Pancreas (tissue), 10 donors: ENCODE results near the gene POGLUT2. TPM values are rescaled to one million over a fixed set of nuclear protein-coding genes. Genes with fewer than 3 reads are reported as not detected.
"Not testable (repeated sequence)": the region's sequence is repeated elsewhere in the genome, so short reads cannot be mapped to it uniquely, and the experiment has no call there.

Experiments
- ATAC-seq, 4 donors: fragments of 200-7000 bp; cut with Tn5 transposase; one replicate each; pipeline versions ENCODE4 v1.8.0 to v1.9.1; 2020; ENCODE audit warnings: mild to moderate bottlenecking in 4 of 4, moderate library complexity in 4 of 4
- DNase-seq, 6 donors: peaks; one replicate each; pipeline ENCODE4 v3.0.0-alpha.2; 2020
- FAIRE-seq: peaks from 2 replicates; lab custom pipeline; 2012; peaks lifted over from hg19 to GRCh38; lab: Jason Lieb, UNC
- H3K27ac ChIP-seq, 4 donors: fragments of 200-600 bp; sonication (generic); 1 replicate in 3 of 4; 2 replicates in 1 of 4; pipeline versions ENCODE4 v1.5.0 to v1.8.0; 2020
- H3K27me3 ChIP-seq, 4 donors: fragments of 200-600 bp; one replicate each; pipeline ENCODE4 v1.8.0; 2021
- H3K36me3 ChIP-seq, 3 donors: fragments of 200-600 bp; sonication (generic) in 1 of 3; one replicate each; pipeline versions ENCODE4 v1.5.0 to v1.8.0; 2020 to 2021
- H3K4me1 ChIP-seq, 3 donors: fragments of 200-600 bp; one replicate each; pipeline ENCODE4 v1.8.0; 2021
- H3K4me3 ChIP-seq, 4 donors: fragments of 200-600 bp; sonication (generic) in 2 of 4; one replicate each; pipeline versions ENCODE4 v1.5.0 to v1.8.0; 2020 to 2021
- H3K9me3 ChIP-seq, 4 donors: fragments of 200-600 bp; one replicate each; pipeline ENCODE4 v1.8.0; 2021
- CTCF ChIP-seq, 4 donors: fragments of 200-600 bp; sonication (generic) in 3 of 4; IDR thresholded peaks; one replicate each; pipeline versions ENCODE4 v1.5.0 to v1.8.0; 2021; ENCODE audit warnings: antibody characterized with exemption in 4 of 4
- WGBS, 2 donors: extraction: QIAGEN DNeasy Blood & Tissue Kit; methylation state at CpG; one replicate each; pipeline ENCODE4 v1.1.7; 2013; 5-methylcytosine and 5-hydroxymethylcytosine counted together
- intact Hi-C, 3 donors: fragments of 100-400 bp; cut with DNase I; formaldehyde crosslinking; loops; one replicate each; pipeline versions ENCODE4 v1.11.1 to v1.14.2; 2022
- polyA plus RNA-seq, 2 donors: library from polyadenylated mRNA; stranded (reverse); fragments of 200-250 nt; gene quantifications; one replicate each; pipeline ENCODE4 v1.2.3, GENCODE V29; 2013
- total RNA-seq, 6 donors: library from RNA; stranded (reverse); fragmentation: NEBNext Ultra II Directional in 4 of 6; extraction: Animal tissue kit (Norgen Biotek cat#: 25700) in 4 of 6; gene quantifications; one replicate each; pipeline versions ENCODE4 v1.2.1 to v1.2.4, GENCODE V29; 2021 to 2023
- donor health status: healthy with polysubstance abuse.
- donor health status: DM: no; HTN: no; CAD: no; lungs with moderate emphysema.
- donor health status: DM: no; HTN: no; CAD: no.
- donor health status: control.
- donor health status: control.
- donor health status: Bipolar disorder and iron deficiency.
- donor health status: DM: yes; HTN: yes; CAD: no.
- donor health status: DM: no; HTN: no; CAD: no.
- donor health status: DM: no; HTN: no; CAD: no.
- donor health status: DM: yes; HTN: yes; CAD: no.

The POGLUT2 gene
- total and polyA plus RNA-seq, 8 donors = 0.60 to 4.2 (median 1.1) TPM

- no peaks in the 10 kb centered on the region for H3K4me1 ChIP-seq
- intact Hi-C loops = no loop called here
- WGBS, 2 donors = 71 to 80% methylated on average over 3 of the region's 3 CpGs
These were observed 14.3 kb downstream of the POGLUT2 start for GRCh38 chr13:102784483-102784882.

DNA sequence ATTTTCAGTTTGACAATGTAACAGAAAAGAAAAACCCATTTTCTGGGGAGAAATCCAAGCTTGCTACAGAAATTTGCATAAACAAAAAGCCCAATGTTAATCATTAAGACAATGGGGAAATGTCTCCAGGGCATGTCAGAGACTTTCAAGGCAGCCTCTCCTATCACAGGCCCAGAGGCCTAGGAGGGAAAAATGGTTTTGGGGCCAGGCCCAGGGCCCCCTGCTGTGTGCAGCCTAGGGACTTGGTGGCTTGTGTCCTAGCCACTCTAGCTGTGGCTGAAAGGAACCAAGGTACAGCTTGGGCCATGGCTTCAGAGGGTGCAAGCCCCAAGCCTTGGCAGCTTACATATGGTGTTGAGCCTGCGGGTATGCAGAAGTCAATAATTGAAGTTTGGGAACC is 17.2 kb downstream of the POGLUT2 start:
- intact Hi-C loops = no loop called here
- no peaks in the 10 kb centered on the region for H3K4me1 ChIP-seq
- TF ChIP-seq CTCF (IDR thresholded peaks at IDR 0.05) = no peak
- H3K27me3 ChIP-seq = no peaks in the 10 kb centered on the region
- 97 to 100% methylated on average over 1 of the region's 1 CpG for WGBS, 2 donors
- no peak for DNase-seq
- no peaks in the 10 kb centered on the region for H3K36me3 ChIP-seq
- ATAC-seq = no peak
- H3K9me3 ChIP-seq = no peaks in the 10 kb centered on the region
- FAIRE-seq = no peak
- no peak overlapping the region for H3K4me3 ChIP-seq
- no peak overlapping the region for H3K27ac ChIP-seq

More at GRCh38 chr13:102784483-102784882, 14.3 kb downstream of the POGLUT2 start:
- no peak for FAIRE-seq
- no peaks in the 10 kb centered on the region for H3K27me3 ChIP-seq
- H3K9me3 ChIP-seq = no peaks in the 10 kb centered on the region
- DNase-seq = no peak
- H3K27ac ChIP-seq = no peak overlapping the region
- H3K4me3 ChIP-seq = no peak overlapping the region
- ATAC-seq = no peak
- peaks cover 0 to 4% (median 0%) of the 10 kb centered on the region in 3 donors for H3K36me3 ChIP-seq
- TF ChIP-seq CTCF (IDR thresholded peaks at IDR 0.05) = no peak

DNA sequence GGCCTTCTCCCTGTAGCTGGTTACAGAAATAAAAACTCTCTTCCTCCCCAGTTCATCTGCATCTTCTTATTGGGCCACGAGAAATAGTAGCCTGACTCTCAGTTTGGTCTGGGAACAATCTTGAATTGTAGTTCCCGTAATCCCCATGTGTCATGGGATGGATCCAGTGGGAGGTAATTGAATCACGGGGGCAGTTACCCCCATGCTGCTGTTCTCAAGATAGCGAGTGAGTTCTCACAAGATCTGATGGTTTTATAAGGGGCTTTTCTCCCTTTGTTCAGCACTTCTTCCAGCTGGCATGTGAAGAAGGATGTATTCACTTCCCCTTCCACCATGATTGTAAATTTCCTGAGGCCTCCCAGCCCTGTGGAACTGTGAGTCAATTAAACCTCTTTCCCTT is 18.1 kb downstream of the POGLUT2 start:
- FAIRE-seq, H3K27me3 ChIP-seq, DNase-seq, H3K9me3 ChIP-seq, H3K4me1 ChIP-seq, H3K4me3 ChIP-seq, ATAC-seq, H3K27ac ChIP-seq, intact Hi-C loops, H3K36me3 ChIP-seq: not testable (repeated sequence)
- WGBS, 2 donors = 85 to 92% methylated on average over 4 of the region's 4 CpGs

GRCh38 chr13:102779436-102780159 is 19.2 kb downstream of the POGLUT2 start:
- peak in 2 of 4 donors; percentile 19 to 63 for ATAC-seq
- DNase-seq = no peak
- no peak overlapping the region for H3K4me3 ChIP-seq
- H3K27ac ChIP-seq = no peak overlapping the region
- WGBS, 2 donors = 71 to 79% methylated on average over 5 of the region's 5 CpGs
- TF ChIP-seq CTCF (IDR thresholded peaks at IDR 0.05) = no peak
- intact Hi-C loops = no loop called here
- H3K9me3 ChIP-seq = no peaks in the 10 kb centered on the region
- no peak for FAIRE-seq
- no peaks in the 10 kb centered on the region for H3K27me3 ChIP-seq
- no peaks in the 10 kb centered on the region for H3K4me1 ChIP-seq
- no peaks in the 10 kb centered on the region for H3K36me3 ChIP-seq

GRCh38 chr13:102777736-102778135 is 21.0 kb downstream of the POGLUT2 start:
- 68 to 77% methylated on average over 3 of the region's 3 CpGs for WGBS, 2 donors
- ATAC-seq (no peak), FAIRE-seq (no peak), DNase-seq (no peak)
- Histone ChIP-seq H3K4me1 (no peaks in the 10 kb centered on the region), H3K27ac (no peak overlapping the region), H3K4me3 (no peak overlapping the region), H3K27me3 (no peaks in the 10 kb centered on the region), H3K36me3 (no peaks in the 10 kb centered on the region), H3K9me3 (no peaks in the 10 kb centered on the region)
- no peak for TF ChIP-seq CTCF (IDR thresholded peaks at IDR 0.05)
- intact Hi-C loops = no loop called here
